Nephron (organoid): ENCODE data around the gene KIF2A.
"Not testable (repeated sequence)": the region's sequence is repeated elsewhere in the genome, so short reads cannot be mapped to it uniquely, and the experiment has no call there.

ENCODE experiments used
- H3K27ac Mint-ChIP-seq, 3 experiments: 2 replicates each; pipeline ENCODE4 v1.8.0; 2020; ENCODE audit warnings: mixed read lengths in 3 of 3, mild to moderate bottlenecking in 2 of 3, moderate library complexity in 1 of 3
- H3K27me3 Mint-ChIP-seq: 2 replicates; pipeline ENCODE4 v1.8.0; 2021; ENCODE audit warnings: low read depth, mild to moderate bottlenecking, moderate library complexity, mixed read lengths
- H3K36me3 Mint-ChIP-seq: 2 replicates; pipeline ENCODE4 v1.8.0; 2020; ENCODE audit warnings: low read depth, mixed read lengths
- H3K4me1 Mint-ChIP-seq: 2 replicates; pipeline ENCODE4 v1.8.0; 2020; ENCODE audit warnings: mixed read lengths
- H3K4me3 Mint-ChIP-seq, 3 experiments: 2 replicates each; pipeline ENCODE4 v1.8.0; 2020; ENCODE audit warnings: mild to moderate bottlenecking in 3 of 3, mixed read lengths in 3 of 3, moderate library complexity in 2 of 3
- H3K9me3 Mint-ChIP-seq: 2 replicates; pipeline ENCODE4 v1.8.0; 2020; ENCODE audit warnings: mixed read lengths
- TF ChIP-seq, protein P1 (sequence below), 3 experiments: fragments of 200-600 bp; sonication (generic); IDR thresholded peaks; one replicate each; pipeline ENCODE4 v1.5.0; 2021; ENCODE audit warnings: antibody characterized with exemption in 3 of 3; ENCODE audit not compliant: unreplicated experiment in 3 of 3

Gene KIF2A

DNA sequence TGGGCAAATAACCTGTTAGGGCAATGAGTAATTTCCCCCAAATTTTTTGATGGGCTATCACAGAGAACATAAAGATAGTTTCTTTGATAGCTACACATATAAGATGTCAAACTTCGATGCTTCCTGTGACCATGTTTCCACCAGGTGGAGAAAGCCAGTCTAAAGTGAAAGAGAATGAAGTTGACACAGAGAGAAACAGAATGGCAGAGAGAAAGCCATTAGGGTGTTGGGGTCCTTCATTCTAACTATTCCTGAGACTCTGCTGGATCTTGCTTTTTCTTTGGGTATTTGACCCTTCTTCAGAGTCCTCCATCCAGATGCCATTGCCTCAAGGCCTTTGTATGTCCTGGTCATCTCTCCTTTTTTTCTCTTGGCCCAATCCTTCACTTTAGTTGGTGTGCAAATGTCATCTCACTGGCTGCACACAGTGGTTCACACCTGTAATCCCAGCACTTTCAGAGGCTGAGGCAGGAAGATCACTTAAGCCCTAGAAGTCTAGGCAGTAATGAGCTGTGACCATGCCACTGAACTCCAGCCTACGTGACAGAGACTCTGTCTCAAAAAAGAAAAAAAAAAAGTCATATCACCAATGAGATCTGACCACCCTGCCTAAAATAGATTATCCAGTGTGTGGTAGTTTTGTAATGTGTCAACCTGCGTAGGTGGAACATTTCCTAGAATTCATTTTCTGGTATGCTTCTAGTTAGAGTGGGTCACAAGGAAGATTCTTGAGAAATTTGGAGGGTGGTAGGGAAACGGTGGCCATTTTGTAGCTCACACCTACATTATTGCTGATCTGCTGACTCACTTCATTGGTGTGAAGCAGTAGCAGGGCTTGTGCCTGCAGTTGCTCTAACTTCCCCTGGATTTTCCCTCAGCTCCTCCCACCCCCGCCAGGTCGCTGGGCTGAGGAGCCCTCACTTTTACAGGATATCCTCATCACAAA lies 20.8 kb upstream of the KIF2A start:
- Mint-ChIP-seq H3K27ac (no peak overlapping the region), H3K9me3 (peaks cover 3% of the 10 kb centered on the region), H3K4me1 (no peaks in the 10 kb centered on the region), H3K36me3 (no peaks in the 10 kb centered on the region), H3K27me3 (no peaks in the 10 kb centered on the region), H3K4me3 (no peak overlapping the region)
- TF ChIP-seq, protein P1, sequence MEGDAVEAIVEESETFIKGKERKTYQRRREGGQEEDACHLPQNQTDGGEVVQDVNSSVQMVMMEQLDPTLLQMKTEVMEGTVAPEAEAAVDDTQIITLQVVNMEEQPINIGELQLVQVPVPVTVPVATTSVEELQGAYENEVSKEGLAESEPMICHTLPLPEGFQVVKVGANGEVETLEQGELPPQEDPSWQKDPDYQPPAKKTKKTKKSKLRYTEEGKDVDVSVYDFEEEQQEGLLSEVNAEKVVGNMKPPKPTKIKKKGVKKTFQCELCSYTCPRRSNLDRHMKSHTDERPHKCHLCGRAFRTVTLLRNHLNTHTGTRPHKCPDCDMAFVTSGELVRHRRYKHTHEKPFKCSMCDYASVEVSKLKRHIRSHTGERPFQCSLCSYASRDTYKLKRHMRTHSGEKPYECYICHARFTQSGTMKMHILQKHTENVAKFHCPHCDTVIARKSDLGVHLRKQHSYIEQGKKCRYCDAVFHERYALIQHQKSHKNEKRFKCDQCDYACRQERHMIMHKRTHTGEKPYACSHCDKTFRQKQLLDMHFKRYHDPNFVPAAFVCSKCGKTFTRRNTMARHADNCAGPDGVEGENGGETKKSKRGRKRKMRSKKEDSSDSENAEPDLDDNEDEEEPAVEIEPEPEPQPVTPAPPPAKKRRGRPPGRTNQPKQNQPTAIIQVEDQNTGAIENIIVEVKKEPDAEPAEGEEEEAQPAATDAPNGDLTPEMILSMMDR (IDR thresholded peaks at IDR 0.05; ENCODE audit: unreplicated experiment in 3 of 3): no peak

DNA sequence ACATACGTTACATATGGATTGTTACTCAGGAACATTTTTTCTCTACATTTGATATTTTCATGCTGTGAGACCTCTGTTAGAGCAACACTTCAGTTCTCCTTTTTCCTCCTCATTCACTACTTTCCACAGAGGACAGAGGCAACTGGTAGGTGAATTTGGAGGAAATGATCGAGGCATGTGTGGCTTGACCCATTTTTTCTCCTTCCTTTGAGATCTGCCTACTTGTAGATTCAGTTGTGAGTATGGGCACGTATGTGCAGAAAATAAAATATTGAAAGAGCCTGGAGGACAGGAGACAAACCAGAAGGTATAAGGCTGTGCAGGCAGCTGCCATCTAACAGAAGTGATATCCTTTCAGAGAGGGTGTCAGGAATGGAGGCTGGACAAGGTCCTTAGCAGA lies 19.2 kb upstream of the KIF2A start:
- Mint-ChIP-seq H3K4me3 (no peak overlapping the region), H3K27me3 (no peaks in the 10 kb centered on the region), H3K4me1 (no peaks in the 10 kb centered on the region), H3K27ac (no peak overlapping the region), H3K9me3 (peaks cover 3% of the 10 kb centered on the region), H3K36me3 (no peaks in the 10 kb centered on the region)
- TF ChIP-seq, protein P1 (IDR thresholded peaks at IDR 0.05; ENCODE audit: unreplicated experiment in 3 of 3): no peak

DNA sequence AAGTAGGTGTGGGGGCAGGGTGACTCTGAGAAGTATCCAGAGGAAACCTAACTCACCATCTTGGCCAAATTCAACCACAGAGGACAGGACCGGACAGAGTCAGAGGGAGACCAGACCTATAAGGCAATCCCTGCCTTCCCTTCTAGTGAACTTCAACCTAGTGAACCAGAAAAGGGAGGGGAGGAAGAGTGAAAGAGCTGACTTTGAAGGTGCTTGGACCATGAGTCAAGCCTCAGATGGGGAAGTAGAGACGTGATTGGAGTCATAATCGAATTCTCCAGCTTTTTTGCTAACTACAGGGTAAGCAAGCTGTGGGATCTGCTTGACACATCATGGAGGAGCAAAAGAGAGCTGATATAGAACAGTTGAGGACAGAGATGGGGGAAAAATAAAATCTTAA lies 18.8 kb upstream of the KIF2A start:
- no peaks in the 10 kb centered on the region for H3K4me1 Mint-ChIP-seq
- no peaks in the 10 kb centered on the region for H3K36me3 Mint-ChIP-seq
- no peak overlapping the region for H3K27ac Mint-ChIP-seq
- peaks cover 3% of the 10 kb centered on the region for H3K9me3 Mint-ChIP-seq
- no peaks in the 10 kb centered on the region for H3K27me3 Mint-ChIP-seq
- no peak overlapping the region for H3K4me3 Mint-ChIP-seq
- TF ChIP-seq, protein P1 (IDR thresholded peaks at IDR 0.05; ENCODE audit: unreplicated experiment in 3 of 3): no peak

DNA sequence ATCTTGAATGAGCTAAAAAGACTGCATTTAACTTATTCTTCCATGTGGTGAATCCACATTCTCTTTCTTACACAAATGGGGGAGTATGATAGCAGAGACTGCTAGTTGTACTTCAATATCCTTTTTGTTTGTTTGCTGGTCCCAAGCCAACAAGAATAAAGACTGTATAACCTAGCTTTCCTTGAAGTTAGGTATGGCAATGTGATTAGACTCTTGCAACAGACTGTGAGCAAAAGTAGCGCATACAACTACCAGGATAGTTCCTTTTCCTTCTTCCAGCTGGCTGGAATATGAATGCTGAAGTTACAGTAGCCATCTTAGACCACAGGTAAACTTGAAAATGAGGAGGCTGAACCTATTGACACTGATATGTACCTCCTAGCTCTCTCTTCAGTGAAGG lies 17.9 kb upstream of the KIF2A start:
- H3K27me3 Mint-ChIP-seq: no peaks in the 10 kb centered on the region
- H3K36me3 Mint-ChIP-seq: no peaks in the 10 kb centered on the region
- TF ChIP-seq, protein P1 (IDR thresholded peaks at IDR 0.05; ENCODE audit: unreplicated experiment in 3 of 3): no peak
- no peak overlapping the region for H3K27ac Mint-ChIP-seq
- peaks cover 7% of the 10 kb centered on the region for H3K9me3 Mint-ChIP-seq
- H3K4me1 Mint-ChIP-seq: no peaks in the 10 kb centered on the region
- no peak overlapping the region for H3K4me3 Mint-ChIP-seq

DNA sequence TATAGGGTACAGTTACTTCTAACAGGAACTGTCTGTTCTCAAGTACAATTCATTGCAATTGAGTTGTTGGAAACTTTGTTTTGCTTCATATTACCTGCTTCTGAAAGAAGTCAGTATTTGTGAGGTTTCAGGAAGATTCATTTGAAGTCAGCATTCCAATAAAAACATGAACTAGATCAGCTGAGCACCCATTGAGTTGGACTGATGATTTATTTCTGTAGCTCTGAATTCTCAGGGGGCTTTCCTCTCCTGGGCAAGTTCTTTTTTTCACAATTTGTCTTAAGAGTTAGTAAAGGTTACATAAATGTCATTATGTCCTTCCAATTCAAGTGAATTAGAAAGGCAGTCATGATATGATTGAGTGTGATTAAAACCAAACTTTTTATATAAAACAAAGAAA lies 16.2 kb upstream of the KIF2A start:
- Mint-ChIP-seq H3K4me1 (no peaks in the 10 kb centered on the region), H3K9me3 (peaks cover 12% of the 10 kb centered on the region), H3K4me3 (no peak overlapping the region), H3K36me3 (no peaks in the 10 kb centered on the region), H3K27me3 (no peaks in the 10 kb centered on the region), H3K27ac (no peak overlapping the region)
- TF ChIP-seq, protein P1 (IDR thresholded peaks at IDR 0.05; ENCODE audit: unreplicated experiment in 3 of 3): no peak

DNA sequence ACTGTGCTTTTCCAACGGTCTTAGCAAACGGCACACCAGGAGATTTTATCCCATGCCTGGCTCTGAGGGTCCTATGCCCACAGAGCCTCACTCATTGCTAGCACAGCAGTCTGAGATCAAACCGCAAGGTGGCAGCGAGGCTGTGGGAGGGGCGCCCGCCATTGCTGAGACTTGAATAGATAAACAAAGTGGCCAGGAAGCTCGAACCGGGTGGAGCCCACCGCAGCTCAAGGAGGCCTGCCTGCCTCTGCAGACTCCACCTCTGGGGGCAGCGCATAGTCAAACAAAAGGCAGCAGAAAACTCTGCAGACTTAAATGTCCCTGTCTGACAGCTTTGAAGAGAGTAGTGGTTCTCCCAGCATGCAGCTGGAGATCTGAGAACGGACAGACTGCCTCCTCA lies 14.2 kb upstream of the KIF2A start:
- H3K9me3 Mint-ChIP-seq, H3K27ac Mint-ChIP-seq, H3K36me3 Mint-ChIP-seq, H3K4me3 Mint-ChIP-seq, H3K27me3 Mint-ChIP-seq, H3K4me1 Mint-ChIP-seq: not testable (repeated sequence)
